HL-60 (cell line): ENCODE data around the gene RAI14.

Experiments used
- DNase-seq, 2 experiments: peaks; one replicate each; pipeline ENCODE4 v3.0.0-alpha.2; 2010 to 2020; ENCODE audit warnings: low read depth in 1 of 2, low spot score in 1 of 2
- H3K27ac ChIP-seq: fragments of 250-450 bp; sonication (Bioruptor Pico); replicated peaks from 2 replicates; pipeline ENCODE4 v1.5.1; 2020; ENCODE audit warnings: mild to moderate bottlenecking, moderate library complexity
- H3K27me3 ChIP-seq: fragments of 250-450 bp; sonication (Bioruptor Pico); 2 replicates; pipeline ENCODE4 v1.5.1; 2021; ENCODE audit warnings: mild to moderate bottlenecking, moderate library complexity; ENCODE audit not compliant: insufficient read depth, poor library complexity, severe bottlenecking
- H3K4me3 ChIP-seq: replicated peaks from 2 replicates; pipeline ENCODE4 v1.5.1; 2011; ENCODE audit warnings: mild to moderate bottlenecking, control low read depth, low read length; ENCODE audit not compliant: insufficient read depth
- GABPA ChIP-seq: IDR thresholded peaks from 2 replicates; pipeline ENCODE4 v1.6.1; 2012; ENCODE audit warnings: low read depth
- POLR2AphosphoS5 ChIP-seq: IDR thresholded peaks from 2 replicates; pipeline ENCODE4 v1.6.1; 2012; ENCODE audit warnings: low read depth
- SPI1 ChIP-seq: IDR thresholded peaks from 2 replicates; pipeline ENCODE4 v1.6.1; 2012; ENCODE audit warnings: low read depth, mild to moderate bottlenecking, borderline replicate concordance
- TF ChIP-seq, protein P1 (sequence below): IDR thresholded peaks from one replicate; pipeline ENCODE4 v1.5.1; 2011; ENCODE audit warnings: low read length, control low read depth, inconsistent platforms; ENCODE audit not compliant: insufficient read depth
- TF ChIP-seq, protein P2 (sequence below): IDR thresholded peaks from 2 replicates; pipeline ENCODE4 v1.6.1; 2012; ENCODE audit warnings: low read depth; ENCODE audit not compliant: insufficient replicate concordance

Gene RAI14

DNA sequence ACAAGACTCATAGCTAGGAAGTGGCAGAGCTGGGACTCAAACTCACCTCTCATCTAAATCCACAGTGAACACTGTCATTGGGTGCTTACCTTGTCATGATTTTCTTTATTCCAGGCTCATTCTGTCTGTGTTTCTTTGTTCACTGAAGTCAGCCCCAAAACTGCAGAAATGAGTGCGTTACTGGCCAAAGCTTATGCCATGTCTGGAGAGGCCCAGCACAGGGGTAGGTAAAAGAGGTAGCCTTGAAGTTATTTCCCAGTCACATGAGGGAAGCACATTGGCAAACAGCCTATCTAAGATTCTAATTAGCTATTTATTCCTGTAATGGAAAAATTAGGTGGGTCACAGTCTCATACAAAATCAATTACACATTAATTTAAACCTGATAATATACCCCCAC lies 212.7 kb downstream of the RAI14 start:
- TF ChIP-seq POLR2AphosphoS5 (no peak), SPI1 (no peak), GABPA (no peak)
- TF ChIP-seq, protein P1, sequence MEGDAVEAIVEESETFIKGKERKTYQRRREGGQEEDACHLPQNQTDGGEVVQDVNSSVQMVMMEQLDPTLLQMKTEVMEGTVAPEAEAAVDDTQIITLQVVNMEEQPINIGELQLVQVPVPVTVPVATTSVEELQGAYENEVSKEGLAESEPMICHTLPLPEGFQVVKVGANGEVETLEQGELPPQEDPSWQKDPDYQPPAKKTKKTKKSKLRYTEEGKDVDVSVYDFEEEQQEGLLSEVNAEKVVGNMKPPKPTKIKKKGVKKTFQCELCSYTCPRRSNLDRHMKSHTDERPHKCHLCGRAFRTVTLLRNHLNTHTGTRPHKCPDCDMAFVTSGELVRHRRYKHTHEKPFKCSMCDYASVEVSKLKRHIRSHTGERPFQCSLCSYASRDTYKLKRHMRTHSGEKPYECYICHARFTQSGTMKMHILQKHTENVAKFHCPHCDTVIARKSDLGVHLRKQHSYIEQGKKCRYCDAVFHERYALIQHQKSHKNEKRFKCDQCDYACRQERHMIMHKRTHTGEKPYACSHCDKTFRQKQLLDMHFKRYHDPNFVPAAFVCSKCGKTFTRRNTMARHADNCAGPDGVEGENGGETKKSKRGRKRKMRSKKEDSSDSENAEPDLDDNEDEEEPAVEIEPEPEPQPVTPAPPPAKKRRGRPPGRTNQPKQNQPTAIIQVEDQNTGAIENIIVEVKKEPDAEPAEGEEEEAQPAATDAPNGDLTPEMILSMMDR, result no peak
- TF ChIP-seq, protein P2, sequence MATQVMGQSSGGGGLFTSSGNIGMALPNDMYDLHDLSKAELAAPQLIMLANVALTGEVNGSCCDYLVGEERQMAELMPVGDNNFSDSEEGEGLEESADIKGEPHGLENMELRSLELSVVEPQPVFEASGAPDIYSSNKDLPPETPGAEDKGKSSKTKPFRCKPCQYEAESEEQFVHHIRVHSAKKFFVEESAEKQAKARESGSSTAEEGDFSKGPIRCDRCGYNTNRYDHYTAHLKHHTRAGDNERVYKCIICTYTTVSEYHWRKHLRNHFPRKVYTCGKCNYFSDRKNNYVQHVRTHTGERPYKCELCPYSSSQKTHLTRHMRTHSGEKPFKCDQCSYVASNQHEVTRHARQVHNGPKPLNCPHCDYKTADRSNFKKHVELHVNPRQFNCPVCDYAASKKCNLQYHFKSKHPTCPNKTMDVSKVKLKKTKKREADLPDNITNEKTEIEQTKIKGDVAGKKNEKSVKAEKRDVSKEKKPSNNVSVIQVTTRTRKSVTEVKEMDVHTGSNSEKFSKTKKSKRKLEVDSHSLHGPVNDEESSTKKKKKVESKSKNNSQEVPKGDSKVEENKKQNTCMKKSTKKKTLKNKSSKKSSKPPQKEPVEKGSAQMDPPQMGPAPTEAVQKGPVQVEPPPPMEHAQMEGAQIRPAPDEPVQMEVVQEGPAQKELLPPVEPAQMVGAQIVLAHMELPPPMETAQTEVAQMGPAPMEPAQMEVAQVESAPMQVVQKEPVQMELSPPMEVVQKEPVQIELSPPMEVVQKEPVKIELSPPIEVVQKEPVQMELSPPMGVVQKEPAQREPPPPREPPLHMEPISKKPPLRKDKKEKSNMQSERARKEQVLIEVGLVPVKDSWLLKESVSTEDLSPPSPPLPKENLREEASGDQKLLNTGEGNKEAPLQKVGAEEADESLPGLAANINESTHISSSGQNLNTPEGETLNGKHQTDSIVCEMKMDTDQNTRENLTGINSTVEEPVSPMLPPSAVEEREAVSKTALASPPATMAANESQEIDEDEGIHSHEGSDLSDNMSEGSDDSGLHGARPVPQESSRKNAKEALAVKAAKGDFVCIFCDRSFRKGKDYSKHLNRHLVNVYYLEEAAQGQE, result no peak
- Histone ChIP-seq H3K27me3 (no peaks in the 10 kb centered on the region), H3K4me3 (no peak overlapping the region), H3K27ac (no peak overlapping the region)
- DNase-seq, result no peak

DNA sequence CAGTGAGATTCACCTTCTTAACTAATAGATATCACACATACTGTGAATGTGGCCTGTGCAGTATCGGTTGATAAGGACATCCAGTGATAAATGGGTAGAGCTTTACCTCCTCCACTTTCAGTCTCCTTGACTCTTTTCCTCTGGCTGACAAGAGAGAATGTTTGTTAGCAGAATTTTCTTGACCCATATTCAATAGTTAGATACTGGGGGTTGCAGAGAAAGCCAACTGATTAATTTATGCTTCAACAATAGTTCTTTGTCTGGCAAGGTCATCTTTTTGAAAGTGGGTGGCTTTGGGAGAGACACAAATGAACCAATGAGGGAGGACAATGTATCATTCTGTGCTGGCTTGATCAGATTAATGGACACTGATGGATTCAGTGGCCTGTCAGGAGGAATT lies 213.1 kb downstream of the RAI14 start:
- Histone ChIP-seq H3K27me3 (no peaks in the 10 kb centered on the region), H3K27ac (no peak overlapping the region), H3K4me3 (no peak overlapping the region)
- no peak for DNase-seq
- TF ChIP-seq, protein P1, result no peak
- TF ChIP-seq POLR2AphosphoS5 (no peak), GABPA (no peak), SPI1 (no peak)
- TF ChIP-seq, protein P2, result no peak

DNA sequence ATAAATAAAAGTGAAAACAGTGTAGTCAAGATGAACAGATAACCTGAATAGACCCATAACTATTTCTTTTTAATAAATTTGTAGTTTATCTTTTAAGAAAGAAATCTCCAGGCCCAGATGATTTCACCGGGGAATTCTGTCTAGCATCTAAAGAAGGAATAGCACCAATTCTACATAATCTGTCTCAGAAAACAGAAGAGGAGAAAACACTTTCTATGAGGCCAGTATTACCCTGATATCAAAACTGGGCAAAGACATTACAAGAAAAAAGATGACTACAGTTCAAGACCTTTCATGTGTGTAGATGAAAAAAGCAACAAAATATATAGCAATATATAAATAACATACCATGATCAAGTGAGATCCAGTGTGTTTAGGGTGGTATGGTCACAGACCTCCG lies 214.3 kb downstream of the RAI14 start:
- H3K27me3 ChIP-seq, result no peaks in the 10 kb centered on the region
- no peak overlapping the region for H3K27ac ChIP-seq
- H3K4me3 ChIP-seq, result no peak overlapping the region
- TF ChIP-seq, protein P1, result no peak
- TF ChIP-seq GABPA (no peak), SPI1 (no peak), POLR2AphosphoS5 (no peak)
- TF ChIP-seq, protein P2, result no peak
- no peak for DNase-seq
